ENCODE measurements around the gene MTX1.

GRCh38 chr1:155191904-155192303, 16.6 kb upstream of the MTX1 start:
- TF ChIP-seq, protein P1, sequence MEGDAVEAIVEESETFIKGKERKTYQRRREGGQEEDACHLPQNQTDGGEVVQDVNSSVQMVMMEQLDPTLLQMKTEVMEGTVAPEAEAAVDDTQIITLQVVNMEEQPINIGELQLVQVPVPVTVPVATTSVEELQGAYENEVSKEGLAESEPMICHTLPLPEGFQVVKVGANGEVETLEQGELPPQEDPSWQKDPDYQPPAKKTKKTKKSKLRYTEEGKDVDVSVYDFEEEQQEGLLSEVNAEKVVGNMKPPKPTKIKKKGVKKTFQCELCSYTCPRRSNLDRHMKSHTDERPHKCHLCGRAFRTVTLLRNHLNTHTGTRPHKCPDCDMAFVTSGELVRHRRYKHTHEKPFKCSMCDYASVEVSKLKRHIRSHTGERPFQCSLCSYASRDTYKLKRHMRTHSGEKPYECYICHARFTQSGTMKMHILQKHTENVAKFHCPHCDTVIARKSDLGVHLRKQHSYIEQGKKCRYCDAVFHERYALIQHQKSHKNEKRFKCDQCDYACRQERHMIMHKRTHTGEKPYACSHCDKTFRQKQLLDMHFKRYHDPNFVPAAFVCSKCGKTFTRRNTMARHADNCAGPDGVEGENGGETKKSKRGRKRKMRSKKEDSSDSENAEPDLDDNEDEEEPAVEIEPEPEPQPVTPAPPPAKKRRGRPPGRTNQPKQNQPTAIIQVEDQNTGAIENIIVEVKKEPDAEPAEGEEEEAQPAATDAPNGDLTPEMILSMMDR (conservative IDR thresholded peaks at IDR 0.05; ENCODE audit: low read length), result no peak
- TF ChIP-seq EZH2phosphoT487 (IDR thresholded peaks at IDR 0.05; ENCODE audit: borderline replicate concordance), result no peak
